HG03342 (cell line): ENCODE data around the gene ARHGEF3.
"Not testable (repeated sequence)": the region's sequence is repeated elsewhere in the genome, so short reads cannot be mapped to it uniquely, and the experiment has no call there.

Experiments
- ATAC-seq: cut with Tn5 transposase; IDR thresholded peaks from one replicate; pipeline ENCODE4 v1.9.1; 2021; ENCODE audit warnings: mild to moderate bottlenecking, moderate library complexity; ENCODE audit not compliant: unreplicated experiment

The ARHGEF3 gene

DNA sequence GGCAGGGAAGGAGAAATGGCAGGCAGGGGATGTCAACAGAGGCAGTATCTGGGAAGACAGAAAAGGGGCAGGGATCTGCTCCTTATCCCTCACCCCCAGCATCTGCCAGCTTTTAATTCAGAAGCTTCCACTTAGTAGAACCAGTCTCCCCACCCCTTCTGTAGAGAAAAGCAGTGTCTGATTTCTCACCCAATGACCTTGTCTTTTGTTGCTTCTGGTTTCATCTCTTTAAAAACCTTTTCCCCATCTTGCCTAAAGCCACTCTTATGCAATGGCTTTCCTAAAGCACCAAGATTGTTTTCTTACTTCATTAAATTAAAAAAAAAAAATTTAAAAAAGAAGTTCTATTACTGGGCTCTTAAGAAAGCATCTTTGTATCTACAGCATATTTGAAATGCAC is 27.8 kb downstream of the ARHGEF3 start:
- ATAC-seq = no peak

- ATAC-seq = no peak
These were observed 28.5 kb downstream of the ARHGEF3 start for GRCh38 chr3:56772952-56773938.

GRCh38 chr3:56771376-56771775 is 30.4 kb downstream of the ARHGEF3 start:
- ATAC-seq = no peak

- no peak for ATAC-seq
These were observed 32.5 kb downstream of the ARHGEF3 start for GRCh38 chr3:56769116-56769707.

DNA sequence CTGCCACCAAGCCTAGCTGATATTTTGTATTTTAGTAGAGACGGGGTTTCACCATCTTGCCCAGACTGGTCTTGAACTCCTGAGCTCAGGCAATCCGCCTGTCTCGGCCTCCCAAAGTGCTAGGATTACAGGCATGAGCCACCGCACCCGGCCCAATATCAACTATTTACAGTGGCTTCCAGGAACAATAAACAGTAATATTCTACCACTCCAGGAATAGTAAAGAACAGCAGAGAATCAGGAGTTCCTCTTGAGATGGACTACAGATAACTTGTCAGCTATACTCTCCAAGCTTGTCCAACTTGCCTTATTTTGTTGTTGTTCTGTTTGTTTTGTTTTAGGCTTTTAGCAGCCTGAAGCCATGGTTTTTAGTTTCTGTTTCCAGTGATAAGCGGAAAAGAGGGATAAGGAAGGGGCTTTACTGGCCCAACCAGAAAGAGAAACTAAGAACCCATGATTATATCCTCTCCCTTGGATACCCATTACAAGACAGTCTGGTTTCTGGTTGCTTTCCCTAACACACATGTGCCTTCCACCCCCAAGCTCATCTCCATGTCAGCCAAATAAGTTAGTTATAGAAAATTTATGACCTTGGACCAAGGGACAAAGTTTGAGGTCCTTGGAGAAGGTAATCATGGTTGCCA is 36.7 kb downstream of the ARHGEF3 start:
- no peak for ATAC-seq

GRCh38 chr3:56764184-56764583 is 37.6 kb downstream of the ARHGEF3 start:
- ATAC-seq = no peak

- no peak for ATAC-seq
These were observed 38.5 kb downstream of the ARHGEF3 start for GRCh38 chr3:56763233-56763632.

GRCh38 chr3:56762718-56763117 is 39.0 kb downstream of the ARHGEF3 start:
- no peak for ATAC-seq

DNA sequence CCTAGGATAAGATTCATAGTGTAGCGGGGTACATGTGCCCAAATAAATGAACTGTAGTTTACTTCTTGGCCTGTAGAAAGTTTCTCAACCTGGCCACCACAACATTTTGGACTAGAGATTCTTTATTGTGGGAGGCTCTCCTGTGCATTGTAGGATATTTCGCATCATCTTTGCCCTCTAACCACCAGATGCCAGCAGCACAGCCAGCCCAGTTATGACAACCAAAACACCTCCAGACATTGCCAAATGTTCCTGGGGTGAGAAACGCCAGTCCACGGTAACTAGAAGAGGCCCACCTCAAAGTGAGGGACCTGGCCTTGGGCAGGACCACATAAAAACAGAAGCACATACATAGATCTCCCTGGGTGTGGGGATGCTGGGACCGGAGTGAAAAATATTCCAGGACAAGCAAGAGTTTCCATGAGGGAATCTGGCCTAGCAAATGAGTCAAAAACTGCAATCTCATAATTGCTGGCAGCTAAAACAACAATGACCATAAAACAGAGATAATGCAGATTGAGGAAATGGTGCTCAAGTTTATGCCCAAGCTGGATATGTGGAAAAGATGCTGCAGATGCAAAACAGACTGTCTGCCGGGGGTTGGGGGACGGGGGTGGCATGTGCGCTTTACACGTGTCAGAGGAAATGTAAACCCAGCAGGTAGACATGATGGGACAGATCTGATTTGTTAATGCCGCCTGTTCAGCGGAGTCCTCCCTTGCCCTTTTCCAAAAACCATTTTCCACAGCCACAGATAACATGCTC is 39.7 kb downstream of the ARHGEF3 start:
- ATAC-seq = no peak

DNA sequence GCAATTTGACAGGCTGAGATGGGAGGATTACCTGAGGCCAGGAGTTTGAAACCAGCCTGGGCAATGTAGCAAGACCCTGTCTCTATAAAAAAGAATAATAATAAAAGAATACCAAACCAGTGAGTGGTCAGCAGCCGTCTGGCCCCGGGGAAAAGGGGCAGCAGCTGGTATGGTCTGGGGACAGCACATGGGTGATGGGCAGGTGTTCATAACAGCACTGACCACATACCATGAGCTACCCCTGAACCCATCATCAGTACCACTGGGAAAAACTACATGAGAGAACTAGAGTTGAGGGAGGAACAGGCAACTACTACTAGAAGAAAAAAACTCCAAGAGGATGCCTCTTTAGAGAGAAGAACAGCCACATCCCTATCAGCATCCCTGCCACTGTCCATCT is 40.7 kb downstream of the ARHGEF3 start:
- ATAC-seq = no peak

DNA sequence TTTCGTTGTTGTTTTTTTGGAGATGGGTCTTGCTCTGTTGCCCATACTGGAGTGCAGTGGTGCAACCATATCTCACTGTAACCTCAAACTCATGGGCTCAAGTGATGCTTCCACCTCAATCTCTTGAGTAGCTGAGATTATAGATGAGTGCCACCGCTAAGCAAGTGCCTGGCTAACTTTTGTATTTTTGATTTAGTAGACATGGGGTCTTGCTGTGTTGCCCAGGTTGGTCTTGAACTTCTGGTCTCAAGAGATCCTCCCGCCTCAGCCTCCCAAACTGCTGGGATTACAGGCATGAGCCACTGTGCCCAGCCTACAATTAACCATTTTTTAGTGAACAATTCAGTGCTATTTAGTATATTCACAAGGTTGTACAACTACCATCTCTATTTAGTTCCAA is 42.2 kb downstream of the ARHGEF3 start:
- no peak for ATAC-seq

GRCh38 chr3:56758539-56758981 is 43.2 kb downstream of the ARHGEF3 start:
- ATAC-seq = peak; percentile 78

DNA sequence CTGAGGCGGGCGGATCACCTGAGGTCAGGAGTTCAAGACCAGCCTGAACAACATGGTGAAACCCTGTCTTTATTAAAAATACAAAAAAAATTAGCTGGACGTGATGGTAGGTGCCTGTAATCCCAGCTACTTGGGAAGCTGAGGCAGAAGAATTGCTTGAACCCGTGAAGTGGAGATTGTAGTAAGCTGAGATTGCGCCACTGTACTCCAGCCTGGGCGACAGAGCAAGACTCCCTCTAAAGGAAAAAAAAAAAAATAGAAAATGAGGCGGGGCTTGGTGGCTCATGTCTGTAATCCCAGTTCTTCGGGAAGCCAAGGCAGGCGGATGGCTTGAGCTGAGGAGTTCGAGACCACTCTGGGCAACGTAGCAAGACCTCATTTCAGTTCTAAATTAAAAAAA is 43.7 kb downstream of the ARHGEF3 start:
- ATAC-seq = not testable (repeated sequence)

DNA sequence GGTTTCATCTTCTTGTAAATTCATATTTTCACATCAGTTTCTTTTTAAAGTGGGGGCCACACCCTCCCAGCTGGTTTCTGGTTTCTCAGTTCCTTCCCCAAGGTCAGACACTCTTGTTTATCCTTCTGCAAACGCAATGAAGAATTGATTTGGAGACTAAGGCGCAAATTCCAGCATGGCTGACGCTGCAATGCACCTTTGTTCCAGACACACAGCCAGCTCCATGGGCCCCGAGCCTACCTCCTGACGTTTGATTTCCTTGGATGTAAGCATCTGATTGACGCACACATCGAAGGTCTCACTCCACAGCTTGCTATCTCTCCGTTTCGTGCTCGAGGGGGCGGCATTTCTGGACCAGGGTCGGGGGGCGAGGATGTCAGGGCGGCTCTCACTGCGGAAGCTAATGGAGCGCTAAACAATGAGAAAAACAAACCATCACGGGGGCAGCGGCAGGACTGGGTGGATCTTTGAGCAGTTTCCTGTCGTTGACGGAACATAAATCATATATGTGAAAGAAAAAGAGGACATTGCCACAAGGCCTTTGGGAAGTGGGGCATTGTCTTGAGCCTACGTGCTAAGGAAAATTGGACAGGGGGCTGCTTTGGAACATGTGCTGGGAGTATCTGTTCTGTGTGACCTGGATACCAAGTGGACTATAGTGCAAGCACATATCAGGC is 46.9 kb downstream of the ARHGEF3 start:
- ATAC-seq = no peak

DNA sequence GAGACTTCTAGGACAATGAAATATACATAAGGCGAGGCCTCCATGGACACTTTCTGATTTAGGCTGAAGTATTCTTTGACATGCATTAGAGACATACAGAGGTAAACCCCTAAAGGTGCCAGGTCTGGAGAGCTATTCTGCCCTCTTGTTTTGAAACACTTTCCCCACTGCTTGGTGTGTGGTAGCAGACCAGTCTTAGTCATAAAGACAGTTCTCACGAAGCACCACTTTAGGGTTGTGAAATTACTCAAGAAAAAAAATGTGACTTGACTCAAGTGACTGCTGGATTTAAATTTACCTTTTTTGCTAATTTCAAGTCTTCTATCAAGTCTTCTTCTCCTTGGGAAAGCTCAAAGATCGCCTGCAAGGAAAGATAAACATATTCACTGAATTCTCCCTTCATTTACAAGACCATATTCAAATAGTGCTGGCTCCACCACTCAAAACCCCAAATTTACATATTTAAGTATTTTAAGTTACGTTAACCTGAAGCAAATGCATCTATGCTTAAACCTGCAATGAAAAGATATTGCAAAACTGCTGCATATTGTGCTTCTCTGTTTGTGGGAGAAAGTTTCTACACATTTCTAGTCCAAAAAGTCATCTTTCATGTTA is 48.4 kb downstream of the ARHGEF3 start:
- peak; percentile 70 for ATAC-seq

DNA sequence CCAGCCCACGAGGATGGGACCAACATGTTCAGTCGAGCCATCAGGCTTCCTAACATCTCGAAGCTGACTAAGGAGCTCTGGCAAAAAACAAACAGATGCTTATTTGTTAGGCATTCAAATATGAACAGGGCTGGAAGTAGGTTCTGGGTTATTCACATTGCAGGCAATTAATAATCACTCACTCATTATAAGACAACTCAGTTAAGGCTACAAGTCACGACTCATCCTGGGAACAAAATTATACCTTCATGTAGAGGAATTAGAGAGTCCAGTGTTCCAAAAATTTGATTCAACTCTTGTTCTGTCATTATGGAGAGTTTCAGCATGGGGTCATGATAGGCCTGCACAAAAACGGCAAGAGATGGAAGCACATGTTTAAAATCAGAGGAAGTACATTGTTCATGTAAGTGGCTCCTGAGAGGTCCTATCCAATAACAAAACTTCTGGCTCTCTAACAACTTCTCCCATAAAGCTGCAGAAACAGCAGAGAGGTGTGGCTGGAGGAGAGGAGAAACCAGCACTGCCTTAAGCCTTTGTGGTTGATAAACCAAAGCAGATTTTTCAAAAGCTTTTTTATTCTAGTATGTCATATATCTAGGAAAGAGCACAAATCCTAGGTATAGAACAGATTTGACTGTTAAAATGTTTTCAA is 50.6 kb downstream of the ARHGEF3 start:
- no peak for ATAC-seq

- ATAC-seq = no peak
These were observed 53.0 kb downstream of the ARHGEF3 start for GRCh38 chr3:56748663-56749231.

DNA sequence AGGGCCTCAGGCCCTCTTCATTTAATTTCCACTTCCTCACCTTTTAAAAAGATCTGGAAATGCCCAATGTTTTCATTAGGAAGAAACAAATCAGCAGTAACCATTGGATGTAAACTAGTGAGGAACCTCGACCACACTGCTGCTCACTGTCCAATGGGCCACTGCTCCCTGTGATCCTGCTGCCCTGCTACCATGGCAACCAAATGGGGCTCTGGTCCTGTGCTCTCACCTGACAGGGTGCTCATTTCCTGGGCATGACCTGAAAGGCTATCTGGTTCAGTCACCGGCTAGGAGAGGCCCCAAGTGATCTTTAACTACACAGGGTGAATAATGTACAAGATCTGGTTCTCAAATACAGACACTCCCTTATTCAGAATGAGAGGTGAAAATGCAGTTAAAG is 54.6 kb downstream of the ARHGEF3 start:
- ATAC-seq = no peak

- no peak for ATAC-seq
These were observed 57.7 kb downstream of the ARHGEF3 start for GRCh38 chr3:56744016-56744415.
